GM23338 (cell line): Measurements from ENCODE around the gene IGF2BP3.

Experiments used
- CREB1 ChIP-seq: fragments of 250-450 bp; sonication (Bioruptor Pico); IDR thresholded peaks from 2 replicates; pipeline ENCODE4 v1.5.0; 2020; ENCODE audit warnings: low read depth, mild to moderate bottlenecking, moderate library complexity
- EZH2 ChIP-seq: fragments of 200-600 bp; sonication (generic); IDR thresholded peaks from one replicate; pipeline ENCODE4 v1.8.0; 2017; ENCODE audit warnings: antibody characterized with exemption, mild to moderate bottlenecking, low read depth; ENCODE audit not compliant: unreplicated experiment
- EZH2phosphoT487 ChIP-seq: fragments of 200-600 bp; sonication (generic); IDR thresholded peaks from one replicate; pipeline ENCODE4 v1.8.1; 2018; ENCODE audit warnings: antibody characterized with exemption; ENCODE audit not compliant: unreplicated experiment
- JUNB ChIP-seq: IDR thresholded peaks from one replicate; pipeline ENCODE4 v1.6.1; 2016; ENCODE audit warnings: antibody characterized with exemption; ENCODE audit not compliant: unreplicated experiment
- POLR2AphosphoS5 ChIP-seq: IDR thresholded peaks from 2 replicates; pipeline ENCODE4 v1.6.1; 2016; ENCODE audit warnings: antibody characterized with exemption, low read depth
- REST ChIP-seq: IDR thresholded peaks from one replicate; pipeline ENCODE4 v1.6.1; 2018; ENCODE audit warnings: antibody characterized with exemption; ENCODE audit not compliant: unreplicated experiment
- ZNF331 ChIP-seq: fragments of 250-450 bp; sonication (Bioruptor Pico); IDR thresholded peaks from 2 replicates; pipeline ENCODE4 v1.5.0; 2020; ENCODE audit warnings: low read depth, mild to moderate bottlenecking, moderate library complexity
- TF ChIP-seq, protein P1 (sequence below), 2 experiments: fragments of 200-600 bp in 1 of 2; sonication (generic) in 1 of 2; conservative IDR thresholded peaks; 2 replicates each; pipeline versions ENCODE4 v1.5.1 to v1.6.1; 2016 to 2017; ENCODE audit warnings: antibody characterized with exemption in 2 of 2, low read depth in 2 of 2, mild to moderate bottlenecking in 2 of 2, moderate library complexity in 1 of 2

GRCh38 chr7:23380556-23380955, 89.7 kb downstream of the IGF2BP3 start:
- TF ChIP-seq EZH2 (no peak), CREB1 (CRISPR knock-in tag) (no peak), POLR2AphosphoS5 (no peak), EZH2phosphoT487 (no peak), ZNF331 (no peak), REST (no peak), JUNB (no peak)
- TF ChIP-seq, protein P1, sequence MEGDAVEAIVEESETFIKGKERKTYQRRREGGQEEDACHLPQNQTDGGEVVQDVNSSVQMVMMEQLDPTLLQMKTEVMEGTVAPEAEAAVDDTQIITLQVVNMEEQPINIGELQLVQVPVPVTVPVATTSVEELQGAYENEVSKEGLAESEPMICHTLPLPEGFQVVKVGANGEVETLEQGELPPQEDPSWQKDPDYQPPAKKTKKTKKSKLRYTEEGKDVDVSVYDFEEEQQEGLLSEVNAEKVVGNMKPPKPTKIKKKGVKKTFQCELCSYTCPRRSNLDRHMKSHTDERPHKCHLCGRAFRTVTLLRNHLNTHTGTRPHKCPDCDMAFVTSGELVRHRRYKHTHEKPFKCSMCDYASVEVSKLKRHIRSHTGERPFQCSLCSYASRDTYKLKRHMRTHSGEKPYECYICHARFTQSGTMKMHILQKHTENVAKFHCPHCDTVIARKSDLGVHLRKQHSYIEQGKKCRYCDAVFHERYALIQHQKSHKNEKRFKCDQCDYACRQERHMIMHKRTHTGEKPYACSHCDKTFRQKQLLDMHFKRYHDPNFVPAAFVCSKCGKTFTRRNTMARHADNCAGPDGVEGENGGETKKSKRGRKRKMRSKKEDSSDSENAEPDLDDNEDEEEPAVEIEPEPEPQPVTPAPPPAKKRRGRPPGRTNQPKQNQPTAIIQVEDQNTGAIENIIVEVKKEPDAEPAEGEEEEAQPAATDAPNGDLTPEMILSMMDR (conservative IDR thresholded peaks at IDR 0.05; ENCODE audit: low read depth in 2 of 2), result no peak
